Gastroesophageal sphincter (tissue), 3 donors: ENCODE results near the gene NAALADL1.

Experiments
- EP300 ChIP-seq: sonication (generic); formaldehyde crosslinking; IDR thresholded peaks from one replicate; pipeline ENCODE4 v1.6.1; 2017; ENCODE audit warnings: antibody characterized with exemption, mild to moderate bottlenecking
- POLR2A ChIP-seq, 2 donors: fragments of 450-650 bp; IDR thresholded peaks; one replicate each; pipeline ENCODE4 v1.6.1; 2017; ENCODE audit warnings: antibody characterized with exemption in 2 of 2, mild to moderate bottlenecking in 2 of 2, moderate library complexity in 1 of 2
- POLR2AphosphoS5 ChIP-seq: sonication (generic); formaldehyde crosslinking; IDR thresholded peaks from one replicate; pipeline ENCODE4 v1.6.1; 2017; ENCODE audit warnings: antibody characterized with exemption
- TF ChIP-seq, protein P1 (sequence below), 4 experiments: fragments of 200-600 bp in 2 of 4; fragments of 450-650 bp in 2 of 4; sonication (generic) in 1 of 4; IDR thresholded peaks; one replicate each; pipeline ENCODE4 v1.5.1; 2017 to 2019; ENCODE audit warnings: antibody characterized with exemption in 4 of 4, mild to moderate bottlenecking in 2 of 4, moderate library complexity in 2 of 4

DNA sequence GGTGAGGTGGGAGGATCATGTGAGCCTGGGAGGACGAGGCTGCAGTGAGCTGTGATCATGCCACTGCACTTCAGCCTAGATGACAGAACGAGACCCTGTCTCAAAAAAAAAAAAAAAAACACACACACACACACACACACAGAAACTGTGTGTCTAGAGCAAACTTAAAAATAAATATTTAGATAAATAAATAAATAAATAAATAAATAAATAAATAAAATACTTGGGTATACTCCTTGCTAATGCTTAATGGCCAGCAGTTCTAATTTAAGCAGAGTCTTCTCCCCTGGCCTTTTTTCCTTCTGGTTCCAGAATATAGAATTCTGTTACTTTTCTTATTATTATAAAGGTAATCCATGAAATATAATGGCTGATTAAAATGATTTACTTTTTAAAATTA lies 49.5 kb downstream of the NAALADL1 start:
- TF ChIP-seq, protein P1, sequence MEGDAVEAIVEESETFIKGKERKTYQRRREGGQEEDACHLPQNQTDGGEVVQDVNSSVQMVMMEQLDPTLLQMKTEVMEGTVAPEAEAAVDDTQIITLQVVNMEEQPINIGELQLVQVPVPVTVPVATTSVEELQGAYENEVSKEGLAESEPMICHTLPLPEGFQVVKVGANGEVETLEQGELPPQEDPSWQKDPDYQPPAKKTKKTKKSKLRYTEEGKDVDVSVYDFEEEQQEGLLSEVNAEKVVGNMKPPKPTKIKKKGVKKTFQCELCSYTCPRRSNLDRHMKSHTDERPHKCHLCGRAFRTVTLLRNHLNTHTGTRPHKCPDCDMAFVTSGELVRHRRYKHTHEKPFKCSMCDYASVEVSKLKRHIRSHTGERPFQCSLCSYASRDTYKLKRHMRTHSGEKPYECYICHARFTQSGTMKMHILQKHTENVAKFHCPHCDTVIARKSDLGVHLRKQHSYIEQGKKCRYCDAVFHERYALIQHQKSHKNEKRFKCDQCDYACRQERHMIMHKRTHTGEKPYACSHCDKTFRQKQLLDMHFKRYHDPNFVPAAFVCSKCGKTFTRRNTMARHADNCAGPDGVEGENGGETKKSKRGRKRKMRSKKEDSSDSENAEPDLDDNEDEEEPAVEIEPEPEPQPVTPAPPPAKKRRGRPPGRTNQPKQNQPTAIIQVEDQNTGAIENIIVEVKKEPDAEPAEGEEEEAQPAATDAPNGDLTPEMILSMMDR (IDR thresholded peaks at IDR 0.05), result no peak
- TF ChIP-seq POLR2A (IDR thresholded peaks at IDR 0.05), result no peak
- TF ChIP-seq EP300, result no peak
- TF ChIP-seq POLR2AphosphoS5, result no peak
